ENCODE data around the gene SDHB. TPM values are rescaled to one million over a fixed set of nuclear protein-coding genes. Genes with fewer than 3 reads are reported as not detected.

SDHB gene
- 100 to 1,000 TPM in 1 of 2 donors, 10 to 100 TPM in 1; 98.2 to 101 TPM for total RNA-seq

DNA sequence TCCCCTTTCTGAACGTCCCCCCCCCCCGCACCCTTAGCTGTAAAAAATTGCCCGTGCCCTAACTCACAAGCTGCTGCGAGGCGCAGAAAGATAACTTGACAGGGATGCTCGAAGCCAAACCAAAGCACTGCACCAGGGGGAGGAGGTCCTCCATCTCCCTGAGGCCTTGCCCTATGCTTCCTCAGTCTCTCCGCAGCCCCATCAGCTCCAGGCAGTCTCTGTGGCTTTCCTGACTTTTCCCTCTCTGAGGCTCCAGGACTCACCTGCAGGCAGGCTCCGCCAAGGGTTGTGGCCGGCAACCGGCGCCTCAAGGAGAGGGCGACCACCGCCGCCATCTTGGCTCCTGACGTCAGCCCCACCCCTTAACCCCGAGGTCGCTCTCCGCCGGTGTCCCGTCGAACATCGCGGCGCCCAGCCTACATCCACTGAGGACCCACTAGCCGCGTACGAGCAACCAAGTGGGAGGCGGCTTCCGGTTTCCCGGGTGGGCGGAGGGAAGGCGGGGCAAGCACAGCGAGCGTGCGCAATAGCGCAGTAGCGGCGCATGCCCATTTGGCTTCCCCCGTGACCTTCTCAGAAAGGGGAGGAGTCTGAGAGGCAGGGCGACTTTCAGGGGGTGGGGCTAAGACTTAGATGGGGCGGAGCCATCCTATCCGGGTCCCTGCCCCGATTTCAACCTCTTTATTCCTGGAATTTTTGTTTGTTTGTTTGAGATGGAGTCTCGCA lies at the start of gene SDHB:
Gene SDHB, minus strand, starts transcription at position 348 of the 726 bp plus-strand sequence. Its CDS starts 13 bp downstream, at position 335.
- H3K4me1 Mint-ChIP-seq (ENCODE audit: low read depth): peaks cover 26% of the 10 kb centered on the region
- H3K27me3 Mint-ChIP-seq (ENCODE audit: low read depth): no peaks in the 10 kb centered on the region
- peak within 1 kb of the TSS; percentile 91 to 96 for H3K4me3 Mint-ChIP-seq
- no peaks in the 10 kb centered on the region for H3K9me3 Mint-ChIP-seq
- DNase-seq (peak; percentile 99 to 100), ATAC-seq (replicated peaks in 1 of 2) (peak; percentile 99 to 100)
- peak within 1 kb of the TSS; percentile 98 for H3K27ac Mint-ChIP-seq
- H3K36me3 Mint-ChIP-seq (ENCODE audit: insufficient read depth in 2 of 2): peaks cover 0 to 2% of the 10 kb centered on the region in 2 donors

GRCh38 chr1:17102232-17102631 lies 48.4 kb upstream of the SDHB start:
- H3K9me3 Mint-ChIP-seq: no peaks in the 10 kb centered on the region
- no peaks in the 10 kb centered on the region for H3K36me3 Mint-ChIP-seq (ENCODE audit: insufficient read depth in 2 of 2)
- peaks cover 11% of the 10 kb centered on the region for H3K27me3 Mint-ChIP-seq (ENCODE audit: low read depth)
- H3K4me3 Mint-ChIP-seq: no peak overlapping the region
- no peak overlapping the region for H3K27ac Mint-ChIP-seq
- no peaks in the 10 kb centered on the region for H3K4me1 Mint-ChIP-seq (ENCODE audit: low read depth)
- DNase-seq (no peak), ATAC-seq (replicated peaks in 1 of 2) (no peak)

- peaks cover 4% of the 10 kb centered on the region for H3K27me3 Mint-ChIP-seq (ENCODE audit: low read depth)
- no peak overlapping the region for H3K4me3 Mint-ChIP-seq
Observed at GRCh38 chr1:17101261-17101660, 47.4 kb upstream of the SDHB start.

GRCh38 chr1:17099616-17100340 lies 45.9 kb upstream of the SDHB start:
- H3K4me1 Mint-ChIP-seq (ENCODE audit: low read depth): no peaks in the 10 kb centered on the region
- H3K36me3 Mint-ChIP-seq (ENCODE audit: insufficient read depth in 2 of 2): no peaks in the 10 kb centered on the region
- DNase-seq (no peak), ATAC-seq (replicated peaks in 1 of 2) (no peak)
- no peak overlapping the region for H3K27ac Mint-ChIP-seq
- H3K27me3 Mint-ChIP-seq (ENCODE audit: low read depth): no peaks in the 10 kb centered on the region
- H3K9me3 Mint-ChIP-seq: no peaks in the 10 kb centered on the region
- no peak overlapping the region for H3K4me3 Mint-ChIP-seq

More at GRCh38 chr1:17101261-17101660, 47.4 kb upstream of the SDHB start:
- Mint-ChIP-seq H3K9me3 (no peaks in the 10 kb centered on the region), H3K4me1 (ENCODE audit: low read depth) (no peaks in the 10 kb centered on the region), H3K27ac (no peak overlapping the region), H3K36me3 (ENCODE audit: insufficient read depth in 2 of 2) (no peaks in the 10 kb centered on the region)
- ATAC-seq (replicated peaks in 1 of 2) (no peak), DNase-seq (no peak)

- Mint-ChIP-seq H3K27ac (no peak overlapping the region), H3K4me1 (ENCODE audit: low read depth) (no peaks in the 10 kb centered on the region), H3K4me3 (no peak overlapping the region), H3K9me3 (no peaks in the 10 kb centered on the region), H3K36me3 (ENCODE audit: insufficient read depth in 2 of 2) (no peaks in the 10 kb centered on the region), H3K27me3 (ENCODE audit: low read depth) (no peaks in the 10 kb centered on the region)
- ATAC-seq (replicated peaks in 1 of 2) (no peak), DNase-seq (no peak)
Observed at GRCh38 chr1:17098446-17099317, 44.9 kb upstream of the SDHB start.

DNA sequence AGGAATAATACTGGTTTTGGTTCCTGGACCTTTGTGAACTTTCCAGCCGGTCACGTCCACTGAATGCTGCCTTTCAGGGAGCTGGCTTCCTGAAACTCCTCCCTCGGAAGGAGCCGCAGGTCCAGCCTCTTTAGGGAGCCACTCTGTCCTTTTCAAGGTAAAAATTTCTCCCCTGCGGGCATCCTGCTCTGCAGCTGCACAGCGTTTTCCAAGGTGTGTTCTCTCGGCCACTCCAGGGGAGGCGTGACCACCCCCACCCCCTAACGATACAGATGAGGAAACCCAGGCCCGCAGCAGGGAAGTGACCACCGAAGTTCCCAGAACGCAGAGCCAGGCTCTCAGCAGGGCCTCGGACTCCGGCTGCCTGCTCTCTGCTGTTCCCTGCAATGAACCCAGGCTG lies 44.0 kb upstream of the SDHB start:
- H3K9me3 Mint-ChIP-seq: no peaks in the 10 kb centered on the region
- ATAC-seq (replicated peaks in 1 of 2) (no peak), DNase-seq (no peak)
- H3K27me3 Mint-ChIP-seq (ENCODE audit: low read depth): no peaks in the 10 kb centered on the region
- H3K4me3 Mint-ChIP-seq: no peak overlapping the region
- H3K36me3 Mint-ChIP-seq (ENCODE audit: insufficient read depth in 2 of 2): no peaks in the 10 kb centered on the region
- no peak overlapping the region for H3K27ac Mint-ChIP-seq
- no peaks in the 10 kb centered on the region for H3K4me1 Mint-ChIP-seq (ENCODE audit: low read depth)

DNA sequence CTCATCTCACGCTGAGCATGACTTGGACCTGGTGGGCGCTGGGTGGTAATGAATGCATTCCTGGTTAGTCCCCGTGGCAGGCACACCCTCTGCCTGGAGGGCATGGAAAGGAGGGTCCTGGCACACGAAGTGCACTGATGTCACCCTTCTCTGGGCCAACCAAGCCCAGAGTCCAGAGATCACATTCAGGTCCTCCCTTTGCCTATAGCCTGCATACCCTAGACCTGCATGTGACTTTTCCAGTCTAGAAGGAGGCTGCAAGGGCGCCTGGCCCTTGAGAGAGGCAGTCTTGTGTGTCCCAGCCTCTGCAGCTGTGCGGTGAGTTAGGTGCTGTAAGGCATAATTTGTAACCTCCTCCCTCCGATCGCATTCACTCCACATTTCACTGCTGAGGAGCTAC lies 43.3 kb upstream of the SDHB start:
- Mint-ChIP-seq H3K36me3 (ENCODE audit: insufficient read depth in 2 of 2) (no peaks in the 10 kb centered on the region), H3K9me3 (no peaks in the 10 kb centered on the region), H3K4me3 (no peak overlapping the region), H3K27ac (no peak overlapping the region), H3K27me3 (ENCODE audit: low read depth) (no peaks in the 10 kb centered on the region), H3K4me1 (ENCODE audit: low read depth) (no peaks in the 10 kb centered on the region)
- no peak for DNase-seq
- ATAC-seq (replicated peaks in 1 of 2): no peak

- H3K4me3 Mint-ChIP-seq: no peak overlapping the region
- H3K4me1 Mint-ChIP-seq (ENCODE audit: low read depth): no peaks in the 10 kb centered on the region
- H3K27ac Mint-ChIP-seq: no peak overlapping the region
- H3K36me3 Mint-ChIP-seq (ENCODE audit: insufficient read depth in 2 of 2): no peaks in the 10 kb centered on the region
- no peaks in the 10 kb centered on the region for H3K9me3 Mint-ChIP-seq
- ATAC-seq (replicated peaks in 1 of 2) (no peak), DNase-seq (no peak)
- H3K27me3 Mint-ChIP-seq (ENCODE audit: low read depth): no peaks in the 10 kb centered on the region
Observed at GRCh38 chr1:17096584-17096983, 42.8 kb upstream of the SDHB start.

- H3K36me3 Mint-ChIP-seq (ENCODE audit: insufficient read depth in 2 of 2): no peaks in the 10 kb centered on the region
- ATAC-seq (replicated peaks in 1 of 2): no peak
- H3K27ac Mint-ChIP-seq: no peak overlapping the region
- H3K4me1 Mint-ChIP-seq (ENCODE audit: low read depth): no peaks in the 10 kb centered on the region
- no peak for DNase-seq
- no peaks in the 10 kb centered on the region for H3K9me3 Mint-ChIP-seq
- no peak overlapping the region for H3K4me3 Mint-ChIP-seq
- no peaks in the 10 kb centered on the region for H3K27me3 Mint-ChIP-seq (ENCODE audit: low read depth)
Observed at GRCh38 chr1:17095141-17095540, 41.3 kb upstream of the SDHB start.

DNA sequence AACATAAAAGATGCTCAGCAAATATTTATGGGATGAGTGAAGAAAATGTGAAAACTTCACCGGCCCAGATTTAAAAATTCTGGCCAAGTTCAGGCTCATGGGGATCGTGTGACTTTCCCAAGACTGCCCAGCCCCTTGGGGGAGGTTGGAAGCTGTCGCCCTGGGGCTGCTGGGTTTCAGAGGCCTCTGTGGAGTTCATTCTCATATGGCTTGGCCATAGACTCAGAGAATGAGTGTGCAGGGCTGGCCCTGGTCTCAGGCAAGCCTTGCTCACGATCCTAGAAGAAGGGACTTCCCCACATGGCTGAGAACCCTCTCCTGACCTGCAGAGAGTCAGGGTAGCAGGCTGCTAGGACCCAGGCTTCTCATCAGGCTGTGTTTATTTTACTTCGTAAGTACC lies 40.8 kb upstream of the SDHB start:
- Mint-ChIP-seq H3K4me3 (no peak overlapping the region), H3K27ac (no peak overlapping the region), H3K4me1 (ENCODE audit: low read depth) (no peaks in the 10 kb centered on the region), H3K9me3 (no peaks in the 10 kb centered on the region), H3K27me3 (ENCODE audit: low read depth) (no peaks in the 10 kb centered on the region), H3K36me3 (ENCODE audit: insufficient read depth in 2 of 2) (no peaks in the 10 kb centered on the region)
- DNase-seq (no peak), ATAC-seq (replicated peaks in 1 of 2) (no peak)

DNA sequence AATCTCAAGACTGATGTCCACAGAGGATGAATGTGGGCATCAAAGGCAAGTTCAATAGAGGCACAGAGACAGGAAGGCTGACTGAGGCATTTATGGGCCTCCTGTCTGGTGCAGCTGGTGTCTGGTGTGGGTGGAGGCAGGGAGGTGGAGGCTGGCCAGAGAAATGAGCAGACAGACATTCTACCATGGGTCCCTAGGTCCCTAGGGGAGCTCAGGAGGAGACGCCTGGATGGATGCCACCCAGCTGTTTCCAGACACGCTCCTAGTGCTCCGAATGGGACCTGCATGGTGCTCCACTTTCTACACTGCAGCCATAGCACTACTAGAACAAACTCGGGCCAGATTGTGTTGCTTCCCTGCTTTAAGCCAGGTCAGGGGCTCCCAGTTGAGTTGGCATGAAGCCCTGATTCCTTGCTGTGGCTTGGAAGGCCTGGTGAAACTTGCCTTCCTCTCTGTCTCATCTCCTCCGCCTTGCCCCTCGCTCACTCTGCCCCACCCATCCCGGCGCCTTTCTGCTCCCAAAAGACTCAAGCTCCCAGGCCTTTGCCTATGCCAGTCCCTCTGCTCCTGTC lies 40.1 kb upstream of the SDHB start:
- Mint-ChIP-seq H3K27ac (no peak overlapping the region), H3K36me3 (ENCODE audit: insufficient read depth in 2 of 2) (no peaks in the 10 kb centered on the region), H3K4me3 (no peak overlapping the region), H3K27me3 (ENCODE audit: low read depth) (no peaks in the 10 kb centered on the region), H3K9me3 (no peaks in the 10 kb centered on the region), H3K4me1 (ENCODE audit: low read depth) (no peaks in the 10 kb centered on the region)
- no peak for DNase-seq
- no peak for ATAC-seq (replicated peaks in 1 of 2)

DNA sequence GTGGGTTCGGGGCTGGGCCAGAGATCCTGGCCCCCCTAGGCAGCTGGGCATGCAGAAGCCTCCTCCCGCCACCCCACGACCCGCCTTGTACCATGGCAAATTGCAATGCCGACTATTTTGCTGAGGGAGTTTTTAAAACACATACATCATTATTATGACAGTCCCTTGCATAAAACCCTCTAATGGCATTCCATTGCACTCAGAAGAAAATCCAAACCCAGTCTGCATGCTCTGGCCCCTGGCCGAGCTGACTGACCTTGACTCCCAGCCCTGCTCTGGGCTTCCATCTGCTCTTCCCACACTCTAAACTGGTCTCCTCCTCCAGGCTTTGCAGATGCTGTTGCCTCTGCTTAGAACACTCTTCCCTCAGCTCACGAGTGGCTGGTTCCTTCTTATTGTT lies 37.4 kb upstream of the SDHB start:
- no peak for ATAC-seq (replicated peaks in 1 of 2)
- Mint-ChIP-seq H3K4me3 (no peak overlapping the region), H3K27ac (no peak overlapping the region), H3K27me3 (ENCODE audit: low read depth) (no peaks in the 10 kb centered on the region), H3K36me3 (ENCODE audit: insufficient read depth in 2 of 2) (no peaks in the 10 kb centered on the region), H3K4me1 (ENCODE audit: low read depth) (no peaks in the 10 kb centered on the region), H3K9me3 (no peaks in the 10 kb centered on the region)
- no peak for DNase-seq

- no peak for ATAC-seq (replicated peaks in 1 of 2)
- no peaks in the 10 kb centered on the region for H3K9me3 Mint-ChIP-seq
- H3K27ac Mint-ChIP-seq: no peak overlapping the region
- no peaks in the 10 kb centered on the region for H3K4me1 Mint-ChIP-seq (ENCODE audit: low read depth)
- H3K4me3 Mint-ChIP-seq: no peak overlapping the region
- no peak for DNase-seq
- no peaks in the 10 kb centered on the region for H3K27me3 Mint-ChIP-seq (ENCODE audit: low read depth)
- H3K36me3 Mint-ChIP-seq (ENCODE audit: insufficient read depth in 2 of 2): no peaks in the 10 kb centered on the region
Observed at GRCh38 chr1:17089506-17089905, 35.7 kb upstream of the SDHB start.

All from activated T-cell treated with anti-CD3 and anti-CD28 coated beads, Interleukin-2, amount 50 U/mL, for 72 hours (primary cell).